VCaP (cell line): ENCODE data around the gene DIO1.

Experiments
- H3K27ac ChIP-seq: fragments of 450-650 bp; 2 replicates; pipeline ENCODE4 v1.5.1; 2017
- CTCF ChIP-seq: fragments of 450-650 bp; conservative IDR thresholded peaks from 2 replicates; pipeline ENCODE4 v1.5.1; 2017; ENCODE audit warnings: mild to moderate bottlenecking, moderate library complexity

The DIO1 gene

GRCh38 chr1:53893999-53894636 lies at the start of gene DIO1:
Gene DIO1 (plus strand): TSS chr1:53894187. CDS start chr1:53894211, 24 bp downstream.
- H3K27ac ChIP-seq = no peak within 1 kb of the TSS
- TF ChIP-seq CTCF = no peak

GRCh38 chr1:53847980-53848379 lies 46.0 kb upstream of the DIO1 start:
- TF ChIP-seq CTCF = no peak
- H3K27ac ChIP-seq = no peak overlapping the region

- H3K27ac ChIP-seq = no peak overlapping the region
- TF ChIP-seq CTCF = no peak
These were observed 43.8 kb upstream of the DIO1 start for GRCh38 chr1:53850082-53850673.

GRCh38 chr1:53851571-53852285 lies 42.3 kb upstream of the DIO1 start:
- no peak overlapping the region for H3K27ac ChIP-seq
- TF ChIP-seq CTCF = no peak

GRCh38 chr1:53860967-53861411 lies 33.0 kb upstream of the DIO1 start:
- peak; percentile 89 for TF ChIP-seq CTCF
- H3K27ac ChIP-seq = no peak overlapping the region

DNA sequence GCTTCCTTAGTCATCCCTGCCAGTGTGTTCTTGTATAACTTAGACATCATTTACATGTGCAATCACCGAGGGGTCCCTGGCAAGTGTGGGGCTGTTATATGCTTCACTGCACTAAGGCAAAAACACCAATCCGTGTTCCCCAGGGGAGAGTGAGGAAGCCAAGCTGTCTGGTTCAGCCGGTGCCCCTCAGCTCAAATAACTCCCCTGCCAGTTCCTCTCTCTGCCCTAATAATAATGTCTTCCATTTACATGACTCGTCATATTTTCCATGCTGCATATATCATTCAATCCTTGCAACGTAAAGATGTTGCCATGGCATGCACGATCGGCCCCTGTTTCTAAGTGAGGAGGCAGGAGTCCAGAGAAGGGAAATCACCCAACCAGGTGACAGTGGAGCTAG lies 31.5 kb upstream of the DIO1 start:
- TF ChIP-seq CTCF = no peak
- no peak overlapping the region for H3K27ac ChIP-seq

- H3K27ac ChIP-seq = no peak overlapping the region
- no peak for TF ChIP-seq CTCF
These were observed 25.4 kb upstream of the DIO1 start for GRCh38 chr1:53868565-53868964.
